ENCODE data around the gene DDO.

GRCh38 chr6:110398778-110399177 lies 16.6 kb downstream of the DDO start:
- no peak for TF ChIP-seq CTCF (conservative IDR thresholded peaks at IDR 0.05 in 1 of 2, IDR thresholded peaks at IDR 0.05 in 1 of 2; ENCODE audit: extremely low read depth in 1 of 2, insufficient read depth in 1 of 2, low read depth in 1 of 2, low read length in 2 of 2)
- no peak for TF ChIP-seq EZH2 (IDR thresholded peaks at IDR 0.05; ENCODE audit: borderline replicate concordance, low read length)

All from mammary epithelial cell (primary cell).